ENCODE data around the gene SEBOX.

SEBOX gene

GRCh38 chr17:28364665-28365363 lies at the start of gene SEBOX:
Gene SEBOX, minus strand, starts transcription at chr17:28365199. Its CDS starts 48 bp downstream, at chr17:28365151.
- DNase-seq (ENCODE audit: extremely low read depth in 1 of 2, low read depth in 1 of 2) = no peak

- DNase-seq (ENCODE audit: extremely low read depth in 1 of 2, low read depth in 1 of 2) = no peak
Measured at GRCh38 chr17:28413804-28414203, 48.8 kb upstream of the SEBOX start.

GRCh38 chr17:28412099-28412498 lies 47.1 kb upstream of the SEBOX start:
- DNase-seq (ENCODE audit: extremely low read depth in 1 of 2, low read depth in 1 of 2) = no peak

GRCh38 chr17:28407974-28408306 lies 42.9 kb upstream of the SEBOX start:
- DNase-seq (ENCODE audit: extremely low read depth in 1 of 2, low read depth in 1 of 2) = no peak

- DNase-seq (ENCODE audit: extremely low read depth in 1 of 2, low read depth in 1 of 2) = no peak
Measured at GRCh38 chr17:28407130-28407973, 42.4 kb upstream of the SEBOX start.

GRCh38 chr17:28406473-28406814 lies 41.4 kb upstream of the SEBOX start:
- no peak for DNase-seq (ENCODE audit: extremely low read depth in 1 of 2, low read depth in 1 of 2)

- no peak for DNase-seq (ENCODE audit: extremely low read depth in 1 of 2, low read depth in 1 of 2)
Measured at GRCh38 chr17:28405632-28406472, 40.9 kb upstream of the SEBOX start, which contains the start of gene SLC46A1. Gene SLC46A1, minus strand, starts transcription at chr17:28406212. Its CDS starts 98 bp downstream, at chr17:28406114.

- DNase-seq (ENCODE audit: extremely low read depth in 1 of 2, low read depth in 1 of 2) = no peak
Measured at GRCh38 chr17:28404812-28405570, 40.0 kb upstream of the SEBOX start.

GRCh38 chr17:28404461-28404811 lies 39.4 kb upstream of the SEBOX start:
- no peak for DNase-seq (ENCODE audit: extremely low read depth in 1 of 2, low read depth in 1 of 2)

- no peak for DNase-seq (ENCODE audit: extremely low read depth in 1 of 2, low read depth in 1 of 2)
Measured at GRCh38 chr17:28404007-28404406, 39.0 kb upstream of the SEBOX start.

GRCh38 chr17:28402844-28403243 lies 37.8 kb upstream of the SEBOX start:
- DNase-seq (ENCODE audit: extremely low read depth in 1 of 2, low read depth in 1 of 2) = no peak

- DNase-seq (ENCODE audit: extremely low read depth in 1 of 2, low read depth in 1 of 2) = no peak
Measured at GRCh38 chr17:28402224-28402630, 37.2 kb upstream of the SEBOX start.

- DNase-seq (ENCODE audit: extremely low read depth in 1 of 2, low read depth in 1 of 2) = no peak
Measured at GRCh38 chr17:28399808-28400207, 34.8 kb upstream of the SEBOX start.

GRCh38 chr17:28398280-28398981 lies 33.4 kb upstream of the SEBOX start:
- DNase-seq (ENCODE audit: extremely low read depth in 1 of 2, low read depth in 1 of 2) = no peak

- no peak for DNase-seq (ENCODE audit: extremely low read depth in 1 of 2, low read depth in 1 of 2)
Measured at GRCh38 chr17:28397687-28398279, 32.8 kb upstream of the SEBOX start.

- DNase-seq (ENCODE audit: extremely low read depth in 1 of 2, low read depth in 1 of 2) = no peak
Measured at GRCh38 chr17:28397275-28397674, 32.3 kb upstream of the SEBOX start.

- DNase-seq (ENCODE audit: extremely low read depth in 1 of 2, low read depth in 1 of 2) = no peak
Measured at GRCh38 chr17:28396635-28397239, 31.7 kb upstream of the SEBOX start.

GRCh38 chr17:28395968-28396367 lies 31.0 kb upstream of the SEBOX start:
- DNase-seq (ENCODE audit: extremely low read depth in 1 of 2, low read depth in 1 of 2) = no peak

GRCh38 chr17:28395426-28395825 lies 30.4 kb upstream of the SEBOX start:
- DNase-seq (ENCODE audit: extremely low read depth in 1 of 2, low read depth in 1 of 2) = no peak
